HUDEP-2 (cell line): ENCODE measurements around the gene CLBA1.

ENCODE experiments used
- DNase-seq, 76 experiments: peaks; one replicate each; lab custom pipeline; 2025; ENCODE audit not compliant: unreplicated experiment in 76 of 76; lab: John Stamatoyannopoulos, UW

The CLBA1 gene

DNA sequence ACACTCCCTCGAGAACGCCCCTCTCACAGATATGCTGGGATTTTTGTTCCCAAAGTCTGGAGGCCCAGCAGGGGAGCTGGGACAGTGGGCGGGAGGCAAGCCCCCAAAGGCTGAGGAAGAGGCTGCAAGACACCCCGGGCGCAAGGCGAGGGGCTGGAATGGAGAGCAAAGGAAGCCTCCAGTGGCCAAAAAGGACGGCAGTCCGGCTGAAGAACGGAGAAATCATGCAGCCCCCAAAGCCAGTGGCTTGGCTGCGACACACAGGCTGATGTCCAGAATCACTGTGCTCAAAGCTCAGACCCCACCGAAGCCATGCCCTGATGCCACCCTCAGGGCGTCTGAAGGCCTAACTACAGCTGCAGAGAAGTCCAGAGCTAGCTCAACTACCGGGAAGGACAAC is 10.9 kb downstream of the CLBA1 start:
- DNase-seq = no peak

DNA sequence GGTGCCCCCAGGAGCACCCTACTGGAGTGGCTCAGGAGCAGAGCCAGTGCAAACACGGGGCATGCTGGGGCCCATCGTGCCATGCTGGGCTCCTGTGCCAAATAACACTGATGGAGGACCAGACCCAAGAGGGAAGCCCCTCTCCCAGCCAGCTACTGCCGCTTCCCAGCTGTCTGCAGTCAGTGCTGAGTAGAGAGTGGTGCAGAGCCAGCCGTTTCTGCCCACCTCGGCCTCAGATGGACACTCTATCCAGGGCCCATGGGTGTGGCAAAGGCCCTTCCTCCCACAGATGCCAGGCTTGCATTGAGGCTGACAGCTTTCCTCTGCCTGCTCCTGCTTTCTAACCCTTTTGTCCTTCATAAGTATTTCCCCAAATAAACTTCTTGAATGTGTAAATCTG is 13.2 kb downstream of the CLBA1 start:
- DNase-seq = no peak

DNA sequence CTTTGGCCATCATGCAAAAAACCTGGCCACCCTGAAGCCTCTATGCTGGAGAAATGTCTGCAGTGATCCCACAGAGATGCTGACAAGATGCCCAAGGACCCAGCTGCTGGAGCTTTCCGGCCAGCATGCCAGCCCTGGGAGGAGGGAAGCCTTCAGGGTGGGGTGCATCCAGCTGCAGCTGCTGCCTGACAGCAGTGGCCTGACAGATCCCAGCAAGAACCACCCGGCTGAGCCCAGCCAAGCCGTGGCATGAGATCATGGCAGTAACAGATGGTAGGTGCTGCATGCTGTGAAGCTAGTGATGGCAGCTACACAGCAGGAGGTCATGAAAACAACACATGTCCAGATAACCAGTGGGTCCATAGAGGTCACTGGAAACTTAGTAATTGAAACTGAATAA is 13.8 kb downstream of the CLBA1 start:
- DNase-seq = no peak

DNA sequence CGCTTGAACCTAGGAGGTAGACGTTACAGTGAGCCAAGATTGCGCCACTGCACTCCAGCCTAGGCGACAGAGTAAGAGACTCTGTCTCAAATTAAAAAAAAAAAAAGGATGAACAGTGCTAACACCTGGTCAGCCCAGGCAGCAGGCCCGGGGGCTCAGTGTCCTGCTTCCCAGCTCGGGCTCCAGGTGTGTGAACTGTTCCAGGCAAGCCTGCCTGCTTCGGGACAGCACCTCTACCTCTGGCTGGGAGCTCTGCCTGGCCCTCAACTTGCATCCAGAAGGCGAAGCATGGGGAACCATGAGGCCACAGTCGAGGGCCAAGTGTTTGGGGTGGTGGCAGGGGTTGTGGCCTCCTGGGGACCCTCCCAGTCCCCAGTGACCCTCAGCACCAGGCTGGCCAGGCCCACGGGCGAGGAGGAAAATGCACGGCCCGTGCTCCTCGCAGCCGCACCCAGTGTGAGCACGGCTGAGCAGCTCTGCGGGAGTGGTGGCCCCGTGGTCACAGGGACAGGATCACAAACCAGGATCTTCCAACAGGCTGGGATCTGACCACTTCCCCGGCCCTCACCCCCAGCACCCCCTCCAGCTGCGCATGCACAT is 19.8 kb downstream of the CLBA1 start:
- DNase-seq = no peak

DNA sequence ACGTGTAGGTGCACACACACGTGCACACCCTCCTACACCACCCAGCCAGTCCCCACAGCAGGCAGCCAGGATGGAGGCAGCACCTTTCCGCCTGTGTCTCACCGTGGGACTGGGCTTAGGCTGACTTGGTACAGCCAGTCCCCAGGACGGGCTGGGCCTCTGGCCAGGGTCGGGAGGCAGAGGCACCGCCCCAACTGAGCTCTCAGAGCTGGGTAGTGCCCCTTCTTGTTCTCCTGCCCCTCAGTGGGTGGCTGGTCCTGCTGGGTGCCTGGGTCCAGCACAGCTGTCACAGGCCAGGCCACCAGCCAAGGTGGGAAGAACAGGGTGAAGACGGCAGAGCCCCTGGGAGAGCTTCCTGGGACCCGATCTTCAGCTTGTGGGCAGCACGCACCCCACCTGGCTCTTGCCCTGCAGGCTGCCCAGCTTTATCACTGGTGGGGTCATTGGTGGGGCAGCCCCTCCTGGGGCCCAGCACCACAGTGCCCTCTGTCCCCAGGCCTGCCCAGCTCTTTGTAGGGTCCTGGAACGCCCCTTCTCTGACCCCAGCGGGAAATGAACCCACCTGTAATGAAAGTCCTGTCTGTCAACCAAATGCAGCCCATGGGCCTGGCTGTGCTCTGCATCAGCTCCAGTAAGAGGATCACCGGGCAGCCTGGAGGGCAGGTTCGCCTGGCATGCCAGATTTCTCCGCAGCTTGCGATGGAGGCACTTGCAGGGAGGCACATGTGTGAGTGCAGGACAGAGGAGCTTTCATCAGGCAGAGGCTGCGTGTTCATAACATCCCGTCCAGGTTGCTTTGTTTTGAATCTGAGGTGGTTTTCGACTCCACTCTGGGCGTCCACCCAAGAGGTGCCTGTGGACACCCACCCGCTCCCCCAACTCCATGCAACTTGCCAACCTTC is 20.6 kb downstream of the CLBA1 start:
- no peak for DNase-seq

DNA sequence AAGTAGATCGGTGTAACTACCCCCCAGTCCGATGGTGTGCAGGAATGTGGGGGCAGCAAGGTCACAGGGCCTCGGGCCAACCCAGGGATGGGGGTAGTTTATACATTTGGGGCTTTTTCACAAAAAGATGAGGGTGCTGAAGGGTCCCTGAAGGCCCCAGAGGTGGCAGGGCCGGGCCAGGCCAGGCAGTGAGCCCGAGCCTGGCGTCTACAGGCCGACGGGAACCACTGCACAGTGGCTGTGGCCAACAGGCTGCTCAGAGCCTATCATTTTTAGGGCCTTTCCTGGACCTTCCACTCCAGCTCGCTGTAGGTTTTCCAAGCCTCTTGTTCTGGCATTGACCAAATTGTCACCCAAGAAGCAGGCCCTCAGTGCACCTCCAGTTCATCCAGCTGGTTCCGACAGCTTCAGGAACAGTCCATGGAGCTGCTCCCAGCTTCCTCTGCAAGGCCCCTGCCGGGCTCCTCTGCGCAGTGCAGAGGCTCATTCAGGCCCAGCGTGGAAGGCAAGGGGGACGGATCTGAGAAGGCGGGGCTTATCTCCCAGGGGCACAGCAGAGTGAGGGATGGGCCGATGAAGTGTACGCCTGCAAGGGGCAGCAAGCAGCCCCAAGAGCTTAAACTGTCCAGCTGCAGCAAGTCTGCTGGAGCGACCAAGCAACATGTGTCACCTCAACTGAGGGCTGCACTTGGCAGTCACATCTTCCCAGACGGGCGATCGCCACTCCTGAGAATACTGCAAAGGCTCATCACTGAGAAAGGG is 21.4 kb downstream of the CLBA1 start:
- no peak for DNase-seq

DNA sequence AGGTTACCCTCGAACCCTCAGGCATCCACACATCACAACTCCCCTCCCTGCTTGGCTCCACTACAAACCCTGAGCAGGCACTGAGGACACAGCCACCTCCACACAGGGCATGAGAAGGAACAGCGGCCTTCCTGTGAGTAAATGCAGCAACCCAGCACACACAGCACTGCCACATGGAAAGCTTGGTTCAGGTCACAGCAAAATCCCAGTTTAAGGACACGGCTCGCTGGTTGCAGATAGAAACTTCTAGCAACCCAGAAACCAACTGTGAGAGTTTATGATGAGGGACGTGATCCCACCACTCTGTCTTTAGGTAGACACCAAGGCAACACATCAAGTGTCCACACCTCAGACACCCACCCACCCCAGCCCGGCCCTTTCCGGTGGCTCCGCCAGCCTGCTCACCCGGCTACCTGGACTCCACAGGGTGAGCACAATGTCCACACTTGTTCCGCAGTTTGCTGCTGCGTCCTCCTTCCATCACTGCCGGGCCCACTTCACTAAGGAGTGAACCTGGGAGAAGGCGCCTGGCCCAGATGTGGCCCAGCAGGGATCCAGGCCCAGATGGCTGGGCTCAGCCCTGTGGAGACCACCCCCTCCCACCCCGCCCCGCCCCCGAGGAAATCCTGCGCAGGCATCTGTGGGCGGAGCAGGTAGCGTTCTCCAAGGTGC is 22.1 kb downstream of the CLBA1 start:
- no peak for DNase-seq

DNA sequence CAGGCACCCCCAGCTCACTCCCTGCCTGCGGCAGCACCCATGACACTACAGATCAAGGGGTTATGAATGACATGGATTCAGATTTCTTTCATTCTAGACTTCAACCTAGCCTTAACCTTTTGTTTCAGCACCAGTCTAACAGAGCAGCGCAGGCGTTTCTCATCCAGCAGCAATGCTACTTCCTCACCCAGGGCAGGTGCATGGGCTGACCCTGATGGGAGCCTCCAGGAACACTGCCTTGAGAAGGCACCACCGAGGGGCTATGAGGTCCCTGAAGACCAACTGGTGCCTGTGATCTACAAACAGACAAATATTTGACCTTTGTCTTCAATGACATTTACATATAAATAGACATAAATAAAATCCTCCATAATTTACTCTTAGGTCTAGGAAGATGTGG is 24.5 kb downstream of the CLBA1 start:
- DNase-seq = no peak

DNA sequence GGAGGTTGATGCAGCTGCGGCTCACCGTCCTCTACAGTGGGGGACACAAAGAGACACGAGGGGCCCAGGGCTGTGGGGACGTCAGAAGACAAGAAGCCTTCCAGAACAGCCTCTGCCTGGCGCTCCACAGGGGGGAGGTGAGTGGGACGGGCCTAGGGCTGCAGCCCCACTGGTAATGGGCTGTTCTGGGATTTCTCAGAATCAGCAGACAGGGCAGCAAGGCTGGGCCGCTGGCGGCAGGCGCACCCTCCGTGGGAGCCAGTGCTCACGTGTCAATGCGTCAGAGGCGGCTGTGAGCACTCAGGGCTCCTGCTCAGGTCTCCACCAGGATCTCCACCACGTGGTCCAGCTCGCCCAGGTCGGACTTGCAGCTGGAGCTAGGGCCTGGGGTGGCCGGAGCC is 25.3 kb downstream of the CLBA1 start:
- no peak for DNase-seq

DNA sequence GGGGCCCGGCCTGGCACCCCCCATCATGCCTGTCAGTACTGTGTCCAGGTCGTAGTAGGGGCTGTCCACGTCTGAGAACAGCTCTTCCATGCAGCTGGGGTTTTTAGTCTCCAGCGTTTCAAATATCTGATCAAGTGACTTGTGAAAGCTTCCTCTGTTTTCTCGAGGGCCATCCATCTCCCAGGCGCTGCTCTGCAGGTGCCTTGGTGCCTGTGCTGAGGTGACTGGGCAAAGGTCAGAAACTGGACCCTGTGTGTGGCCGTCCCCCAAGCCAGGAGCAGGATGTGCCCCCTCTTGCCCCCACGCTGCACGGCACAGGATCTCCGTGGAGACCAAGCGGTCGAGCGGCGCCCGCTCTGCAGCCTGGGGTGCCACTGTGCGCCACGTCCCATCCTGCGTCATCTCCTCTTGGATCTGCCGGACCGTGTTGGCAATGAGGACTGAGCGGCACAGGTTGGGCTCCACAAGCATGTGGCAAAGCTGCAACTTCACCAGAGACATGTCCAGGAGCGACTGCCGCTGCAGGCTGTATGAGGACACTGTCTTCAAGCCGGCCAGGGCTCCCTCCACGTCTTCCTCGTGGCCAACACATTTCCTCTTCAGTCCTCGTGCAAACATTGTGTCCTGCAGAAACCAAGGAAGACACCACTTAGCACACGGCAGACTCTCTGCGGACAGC is 25.9 kb downstream of the CLBA1 start:
- DNase-seq = no peak

DNA sequence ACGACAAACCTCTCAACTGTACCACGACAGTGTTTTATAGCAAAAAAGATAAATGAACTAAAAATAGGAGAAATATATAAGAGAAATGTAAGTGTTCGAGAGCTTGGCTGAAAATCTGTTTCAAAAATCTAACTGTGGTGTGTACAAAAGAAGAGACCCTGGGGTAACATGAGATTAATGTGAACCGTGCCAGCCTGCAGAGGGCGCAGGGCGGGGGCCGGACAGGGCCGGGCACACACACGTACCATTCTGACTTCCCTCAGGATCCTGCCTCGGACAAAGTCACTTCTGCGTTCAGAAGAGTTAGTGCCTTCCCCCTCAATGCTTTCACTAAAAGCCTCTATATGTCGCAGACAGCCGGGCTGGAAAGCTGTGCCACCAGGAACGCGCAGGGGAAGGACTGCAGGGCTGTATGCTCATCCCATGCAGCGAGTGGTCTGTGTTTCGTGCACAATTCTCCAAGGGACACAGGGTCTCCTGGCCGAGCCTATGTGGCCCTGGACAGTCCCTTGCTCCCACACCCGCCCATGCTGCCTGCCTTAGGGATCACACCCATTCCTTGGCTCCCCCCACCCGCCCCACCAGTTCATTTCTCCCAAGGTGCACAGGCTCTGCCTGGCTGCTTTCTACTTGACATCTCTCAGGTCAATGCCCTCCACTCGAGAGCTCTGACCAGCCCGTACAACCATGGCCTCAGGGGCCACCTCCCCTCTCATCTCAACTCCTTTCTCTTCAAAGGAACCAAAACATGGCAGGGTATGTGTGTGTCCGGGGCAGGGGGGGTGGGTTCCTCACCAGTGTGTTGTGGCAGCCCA is 26.8 kb downstream of the CLBA1 start:
- DNase-seq = no peak

DNA sequence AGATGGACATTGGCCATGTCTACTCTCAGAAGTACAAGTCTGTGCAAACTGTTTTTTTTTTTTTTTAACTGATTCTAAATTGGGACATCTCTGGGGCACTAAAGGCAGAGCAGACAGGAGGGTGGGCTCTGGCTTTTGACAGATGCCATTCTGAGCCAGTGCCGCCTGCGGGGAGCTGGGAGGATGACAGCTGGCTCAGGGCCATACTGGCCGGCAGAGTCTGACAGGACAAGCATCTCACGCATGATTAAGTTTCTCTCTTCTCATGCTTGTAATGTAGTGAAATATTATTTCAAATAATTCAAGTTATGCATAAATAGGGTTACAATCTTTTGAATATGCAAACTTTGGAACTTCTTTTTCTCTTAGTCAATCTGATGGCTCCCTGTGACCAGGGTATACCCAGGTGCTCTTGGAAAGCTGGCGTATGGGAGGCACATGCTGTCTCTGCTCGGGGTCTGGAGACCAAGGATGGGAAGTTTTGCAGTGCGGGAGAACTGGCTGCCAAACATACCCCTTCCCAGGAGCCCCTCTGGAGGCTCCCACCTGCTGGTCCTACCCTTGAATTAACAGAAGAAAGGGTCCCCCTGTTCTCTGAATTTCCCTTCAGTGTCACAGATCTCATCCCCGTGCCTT is 27.7 kb downstream of the CLBA1 start:
- peak in 10 of 76 experiments; percentile 3 to 23 (median 14) for DNase-seq

DNA sequence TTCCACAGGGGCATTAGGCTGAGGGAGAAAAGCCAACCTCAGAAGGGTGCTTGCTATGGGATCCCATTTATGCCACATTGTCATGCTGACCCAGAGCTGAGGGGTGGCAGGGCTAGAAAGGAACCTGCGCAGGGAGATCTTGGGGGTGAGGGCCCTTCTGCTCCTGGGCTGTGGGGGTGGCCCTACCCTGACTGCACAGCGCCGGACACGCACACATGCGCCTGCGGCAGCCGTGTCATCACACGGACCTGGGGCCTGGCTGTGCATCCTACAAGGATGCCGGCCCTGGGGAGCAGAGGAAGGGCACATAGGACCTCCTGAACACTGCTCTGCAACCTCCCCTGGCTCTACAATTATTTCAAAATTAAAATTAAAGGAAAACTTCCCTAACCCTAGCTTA is 28.4 kb downstream of the CLBA1 start:
- DNase-seq = no peak

DNA sequence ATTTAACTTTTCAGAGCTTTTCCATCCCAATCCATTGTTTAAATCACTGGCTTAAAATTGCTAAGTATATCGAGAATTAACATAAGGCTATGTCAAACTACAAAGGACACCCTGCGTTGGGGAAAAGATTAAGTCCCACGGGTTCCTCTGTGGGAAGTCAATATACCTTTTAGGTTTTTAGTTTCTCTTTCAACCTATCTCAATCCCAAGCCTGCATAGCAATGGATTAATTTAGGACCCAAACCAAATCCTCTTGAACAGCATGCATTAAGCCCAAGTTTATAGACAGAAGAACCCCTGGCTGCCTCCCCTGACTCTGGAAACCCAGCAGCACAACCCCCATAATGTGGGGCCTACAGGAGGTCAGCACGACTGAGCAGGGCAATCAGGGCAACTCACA is 29.0 kb downstream of the CLBA1 start:
- DNase-seq = no peak

DNA sequence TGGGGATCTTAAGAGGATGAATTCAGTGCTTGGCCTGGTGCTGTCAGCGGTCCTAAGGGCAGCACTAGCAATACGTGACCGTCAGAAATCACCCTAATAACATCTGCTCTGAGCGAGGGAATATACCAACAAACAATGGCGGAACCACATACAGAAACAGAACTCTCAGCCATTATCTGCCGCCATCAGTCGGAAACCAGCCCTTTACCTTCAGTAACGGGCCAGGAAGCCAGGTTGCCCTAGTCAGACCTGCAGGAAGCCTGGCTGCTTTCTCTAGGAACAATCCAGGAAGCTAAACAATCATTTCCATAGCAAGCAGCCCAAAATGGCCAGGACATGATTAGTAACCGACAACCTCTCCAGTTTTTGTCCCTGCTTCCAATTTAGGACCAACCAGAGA is 29.7 kb downstream of the CLBA1 start:
- no peak for DNase-seq

DNA sequence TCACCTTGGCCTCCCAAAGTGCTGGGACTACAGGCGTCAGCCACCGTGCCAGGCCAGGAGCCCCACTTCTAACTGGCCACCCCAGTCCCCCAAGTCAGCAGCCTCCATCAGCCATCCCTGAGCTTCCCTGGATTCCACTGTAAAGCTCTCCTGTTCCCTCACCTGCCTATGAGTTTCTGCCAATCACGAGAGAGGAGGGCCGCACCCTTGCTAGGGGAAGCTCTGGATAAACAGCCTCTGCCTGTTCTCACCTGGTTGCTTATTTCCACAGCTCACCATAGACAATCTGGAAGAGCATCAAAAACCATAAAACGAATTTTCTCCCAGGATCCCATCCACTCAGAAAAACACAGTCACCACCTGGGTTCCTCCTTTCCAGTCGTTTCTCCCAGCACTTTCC is 30.3 kb downstream of the CLBA1 start:
- no peak for DNase-seq

DNA sequence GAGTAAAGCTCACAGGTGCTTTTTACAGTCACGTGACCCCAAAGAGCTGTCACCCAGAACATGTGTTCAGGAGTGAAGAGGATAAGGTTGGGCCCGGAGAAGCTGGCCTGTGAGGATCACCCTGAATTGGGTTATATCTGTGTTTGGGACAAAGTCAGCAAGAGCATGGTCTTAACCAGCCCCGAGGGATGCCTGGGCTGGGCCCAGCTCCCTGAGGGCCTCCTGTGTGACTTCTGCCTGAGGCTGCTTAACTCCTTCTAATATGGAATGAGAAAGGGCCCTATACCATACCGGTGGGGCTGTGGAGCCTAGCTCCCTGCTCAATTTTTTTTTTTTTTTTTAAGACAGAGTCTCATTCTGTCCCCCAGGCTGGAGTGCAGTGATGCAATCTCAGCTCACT is 32.8 kb downstream of the CLBA1 start:
- DNase-seq = no peak

DNA sequence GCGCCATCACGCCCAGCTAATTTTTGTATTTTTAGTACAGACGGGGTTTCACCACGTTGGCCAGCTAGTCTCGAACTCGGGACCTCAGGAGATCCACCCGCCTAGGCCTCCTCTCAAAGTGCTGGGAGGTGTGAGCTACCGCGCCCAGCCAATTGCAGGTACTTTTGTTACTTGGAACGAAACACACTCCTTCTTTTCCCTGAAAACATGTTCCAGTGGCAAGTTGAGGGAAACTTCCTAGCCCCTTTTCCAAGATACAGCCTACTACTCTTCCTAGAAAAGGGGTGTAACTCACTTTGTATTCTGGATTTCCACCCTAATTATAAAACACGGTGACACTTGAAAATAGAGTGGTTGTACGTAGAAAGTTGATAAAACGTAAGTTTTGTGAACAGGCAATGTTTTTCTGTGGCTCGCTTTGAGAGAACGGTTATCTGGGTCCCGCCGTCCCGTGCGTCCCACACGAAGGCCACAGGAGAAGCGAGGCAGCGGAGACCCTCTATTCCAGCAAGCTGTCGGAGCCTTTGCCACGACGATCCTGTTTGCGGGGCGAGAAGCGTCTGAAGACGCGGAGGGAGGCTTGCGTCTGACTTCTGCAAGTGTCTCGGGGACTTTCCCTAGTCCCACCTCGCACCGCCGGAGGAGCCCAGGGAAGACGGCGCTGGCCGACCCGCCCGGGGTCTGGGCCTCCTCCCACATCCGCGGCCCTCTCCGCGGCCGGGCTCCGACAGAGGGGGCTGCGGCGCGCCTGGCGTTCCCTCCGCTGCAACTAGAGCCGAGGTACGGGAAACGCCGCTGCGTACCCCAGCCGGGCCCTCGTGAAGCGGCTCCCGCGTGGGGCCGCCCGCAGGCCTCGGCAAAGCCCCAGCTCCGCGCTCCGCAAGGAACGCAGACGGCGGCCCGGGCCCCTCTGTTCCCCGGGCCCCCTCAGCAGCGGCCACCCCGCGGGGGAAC is 34.5 kb downstream of the CLBA1 start:
- DNase-seq = peak in 12 of 76 experiments; percentile 7 to 36 (median 19)
